Left lung (tissue), 10 donors: ENCODE results near the gene ALDH3B2. TPM values are rescaled to one million over a fixed set of nuclear protein-coding genes. Genes with fewer than 3 reads are reported as not detected.
"Not testable (repeated sequence)": the region's sequence is repeated elsewhere in the genome, so short reads cannot be mapped to it uniquely, and the experiment has no call there.

ENCODE experiments used
- ATAC-seq: fragments of 200-7000 bp; cut with Tn5 transposase; one replicate; pipeline ENCODE4 v1.9.1; 2020; ENCODE audit warnings: moderate library complexity
- DNase-seq, 4 donors: peaks; one replicate each; pipeline ENCODE4 v3.0.0-alpha.2; 2013 to 2020
- H3K27ac ChIP-seq, 2 donors: fragments of 200-600 bp; sonication (generic) in 1 of 2; one replicate each; pipeline versions ENCODE4 v1.5.0 to v1.8.0; 2020 to 2021
- H3K27me3 ChIP-seq, 2 donors: fragments of 200-600 bp; sonication (generic) in 1 of 2; one replicate each; pipeline versions ENCODE4 v1.5.0 to v1.8.0; 2020 to 2021
- H3K36me3 ChIP-seq, 2 donors: fragments of 200-600 bp; sonication (generic) in 1 of 2; one replicate each; pipeline versions ENCODE4 v1.5.0 to v1.8.0; 2020 to 2021
- H3K4me1 ChIP-seq, 2 donors: fragments of 200-600 bp; one replicate each; pipeline ENCODE4 v1.8.0; 2021
- H3K4me3 ChIP-seq, 2 donors: fragments of 200-600 bp; sonication (generic) in 1 of 2; one replicate each; pipeline versions ENCODE4 v1.5.0 to v1.8.0; 2020 to 2021; ENCODE audit warnings: mild to moderate bottlenecking in 1 of 2
- H3K9me3 ChIP-seq, 2 donors: fragments of 200-600 bp; sonication (generic) in 1 of 2; one replicate each; pipeline versions ENCODE4 v1.5.0 to v1.8.0; 2020 to 2021
- CTCF ChIP-seq, 2 donors: fragments of 200-600 bp; sonication (generic) in 1 of 2; IDR thresholded peaks; one replicate each; pipeline versions ENCODE4 v1.5.0 to v1.8.0; 2021; ENCODE audit warnings: antibody characterized with exemption in 2 of 2
- intact Hi-C, 2 donors: fragments of 100-400 bp; cut with DNase I; formaldehyde crosslinking; loops; one replicate each; pipeline versions ENCODE4 v1.11.2 to v1.14.2; 2022
- polyA plus RNA-seq, 6 donors: library from polyadenylated mRNA; unstranded; fragments of 120-200 nt; gene quantifications; one replicate each; pipeline ENCODE4 v1.2.1, GENCODE V29; 2013; ENCODE audit not compliant: insufficient read length in 6 of 6
- total RNA-seq, 2 donors: library from RNA; stranded (reverse); fragmentation: NEBNext Ultra II Directional; extraction: Animal tissue kit (Norgen Biotek cat#: 25700); gene quantifications; one replicate each; pipeline ENCODE4 v1.2.1, GENCODE V29; 2021
- donor health status: DM: no; HTN: yes; CAD: no.
- donor health status: DM: no; HTN: no; CAD: no.

ALDH3B2 gene
- total and polyA plus RNA-seq, 8 donors: 0.79 to 1.7 (median 0.98) TPM

- intact Hi-C loops: no loop called here
- DNase-seq (no peak), ATAC-seq (no peak)
- Histone ChIP-seq H3K27me3 (peaks cover 0 to 13% of the 10 kb centered on the region in 2 donors), H3K4me1 (no peaks in the 10 kb centered on the region), H3K9me3 (no peaks in the 10 kb centered on the region), H3K27ac (no peak overlapping the region), H3K36me3 (no peaks in the 10 kb centered on the region), H3K4me3 (no peak overlapping the region)
- TF ChIP-seq CTCF (IDR thresholded peaks at IDR 0.05): no peak
Measured at GRCh38 chr11:67691149-67691548, 16.7 kb upstream of the ALDH3B2 start.

GRCh38 chr11:67689178-67689577 is 14.8 kb upstream of the ALDH3B2 start:
- DNase-seq (no peak), ATAC-seq (no peak)
- Histone ChIP-seq H3K4me1 (no peaks in the 10 kb centered on the region), H3K4me3 (no peak overlapping the region), H3K9me3 (no peaks in the 10 kb centered on the region), H3K36me3 (no peaks in the 10 kb centered on the region), H3K27me3 (peaks cover 0 to 15% of the 10 kb centered on the region in 2 donors), H3K27ac (no peak overlapping the region)
- intact Hi-C loops: no loop called here
- no peak for TF ChIP-seq CTCF (IDR thresholded peaks at IDR 0.05)

- ATAC-seq (no peak), DNase-seq (no peak)
- Histone ChIP-seq H3K4me1 (no peaks in the 10 kb centered on the region), H3K27me3 (peaks cover 0 to 15% of the 10 kb centered on the region in 2 donors), H3K27ac (no peak overlapping the region), H3K4me3 (no peak overlapping the region), H3K36me3 (no peaks in the 10 kb centered on the region), H3K9me3 (no peaks in the 10 kb centered on the region)
- TF ChIP-seq CTCF (IDR thresholded peaks at IDR 0.05): no peak
- intact Hi-C loops: no loop called here
Measured at GRCh38 chr11:67687986-67688385, 13.6 kb upstream of the ALDH3B2 start.

- H3K9me3 ChIP-seq, H3K4me3 ChIP-seq, intact Hi-C loops: not testable (repeated sequence)
Measured at GRCh38 chr11:67685641-67686332, 11.4 kb upstream of the ALDH3B2 start.

GRCh38 chr11:67682126-67683034 is 8.0 kb upstream of the ALDH3B2 start:
- H3K4me1 ChIP-seq, H3K9me3 ChIP-seq, H3K36me3 ChIP-seq, ATAC-seq, H3K27me3 ChIP-seq, H3K27ac ChIP-seq, intact Hi-C loops, H3K4me3 ChIP-seq, DNase-seq: not testable (repeated sequence)

More at GRCh38 chr11:67685641-67686332, 11.4 kb upstream of the ALDH3B2 start:
- not testable (repeated sequence) for H3K27ac ChIP-seq, DNase-seq, ATAC-seq, H3K4me1 ChIP-seq, H3K36me3 ChIP-seq
- H3K27me3 ChIP-seq: peaks cover 0 to 15% of the 10 kb centered on the region in 2 donors
